Endothelial cell of umbilical vein (primary cell): ENCODE results near the gene SHMT1.

ENCODE experiments used
- JUN ChIP-seq: IDR thresholded peaks from 2 replicates; pipeline ENCODE4 v1.6.1; 2011; ENCODE audit warnings: borderline replicate concordance, low read depth; ENCODE audit not compliant: insufficient read length, insufficient read depth
- POLR2A ChIP-seq: IDR thresholded peaks from 2 replicates; pipeline ENCODE4 v1.6.1; 2012; ENCODE audit warnings: low read depth, mild to moderate bottlenecking, control low read depth, low read length
- POLR2AphosphoS5 ChIP-seq: IDR thresholded peaks from 2 replicates; pipeline ENCODE4 v1.6.1; 2012; ENCODE audit warnings: low read depth, mild to moderate bottlenecking, control low read depth, low read length, moderate library complexity; ENCODE audit not compliant: insufficient read depth
- TF ChIP-seq, protein P1 (sequence below): IDR thresholded peaks from 2 replicates; pipeline ENCODE4 v1.6.1; 2011; ENCODE audit not compliant: insufficient read depth, insufficient read length
- TF ChIP-seq, protein P2 (sequence below), 2 donors: IDR thresholded peaks; 1 replicate in 1 of 2; 2 replicates in 1 of 2; pipeline ENCODE4 v1.5.1; 2011; ENCODE audit warnings: low read length in 2 of 2, mild to moderate bottlenecking in 2 of 2, moderate library complexity in 2 of 2, control low read depth in 1 of 2, inconsistent platforms in 1 of 2, low read depth in 1 of 2; ENCODE audit not compliant: insufficient read depth in 1 of 2; ENCODE audit errors: extremely low read depth in 1 of 2

DNA sequence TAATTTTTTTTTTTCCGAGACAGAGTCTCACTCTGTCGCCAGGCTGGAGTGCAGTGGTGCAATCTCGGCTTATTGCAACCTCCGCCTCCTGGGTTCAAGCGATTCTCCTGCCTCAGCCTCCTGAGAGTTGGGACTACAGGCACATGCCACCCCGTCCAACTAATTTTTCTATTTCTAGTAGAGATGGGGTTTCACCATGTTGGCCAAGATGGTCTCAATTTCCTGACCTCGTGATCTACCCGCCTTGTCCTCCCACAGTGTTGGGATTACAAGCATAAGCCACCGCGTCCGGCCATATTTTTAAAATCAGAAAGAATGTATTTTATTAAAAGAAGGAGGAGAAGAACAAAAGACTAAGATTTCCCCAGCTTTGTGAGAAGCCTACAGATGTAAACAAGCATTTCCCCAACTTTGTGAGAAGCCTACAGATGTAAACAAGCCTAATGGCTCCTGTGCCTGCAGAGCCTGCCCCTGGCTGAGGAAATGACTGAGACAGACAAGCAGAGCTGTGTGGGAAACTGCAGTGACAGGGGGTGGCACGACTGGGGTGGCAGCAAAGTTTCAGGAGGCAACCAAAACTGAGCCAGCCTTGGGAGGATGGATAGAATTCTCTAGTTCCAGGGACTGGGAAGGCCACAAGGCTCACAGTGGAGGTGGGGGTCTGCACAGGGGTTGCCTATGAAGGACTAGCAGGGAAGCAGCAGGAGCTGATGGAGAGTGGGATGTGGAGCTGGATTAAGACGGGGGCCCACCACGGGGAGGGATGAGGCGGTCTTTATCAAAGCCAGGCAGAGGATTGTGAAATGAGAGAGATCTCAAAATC lies 71.4 kb downstream of the SHMT1 start:
- TF ChIP-seq, protein P1, sequence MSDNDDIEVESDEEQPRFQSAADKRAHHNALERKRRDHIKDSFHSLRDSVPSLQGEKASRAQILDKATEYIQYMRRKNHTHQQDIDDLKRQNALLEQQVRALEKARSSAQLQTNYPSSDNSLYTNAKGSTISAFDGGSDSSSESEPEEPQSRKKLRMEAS, result no peak
- TF ChIP-seq POLR2A (no peak), POLR2AphosphoS5 (no peak), JUN (no peak)
- TF ChIP-seq, protein P2, sequence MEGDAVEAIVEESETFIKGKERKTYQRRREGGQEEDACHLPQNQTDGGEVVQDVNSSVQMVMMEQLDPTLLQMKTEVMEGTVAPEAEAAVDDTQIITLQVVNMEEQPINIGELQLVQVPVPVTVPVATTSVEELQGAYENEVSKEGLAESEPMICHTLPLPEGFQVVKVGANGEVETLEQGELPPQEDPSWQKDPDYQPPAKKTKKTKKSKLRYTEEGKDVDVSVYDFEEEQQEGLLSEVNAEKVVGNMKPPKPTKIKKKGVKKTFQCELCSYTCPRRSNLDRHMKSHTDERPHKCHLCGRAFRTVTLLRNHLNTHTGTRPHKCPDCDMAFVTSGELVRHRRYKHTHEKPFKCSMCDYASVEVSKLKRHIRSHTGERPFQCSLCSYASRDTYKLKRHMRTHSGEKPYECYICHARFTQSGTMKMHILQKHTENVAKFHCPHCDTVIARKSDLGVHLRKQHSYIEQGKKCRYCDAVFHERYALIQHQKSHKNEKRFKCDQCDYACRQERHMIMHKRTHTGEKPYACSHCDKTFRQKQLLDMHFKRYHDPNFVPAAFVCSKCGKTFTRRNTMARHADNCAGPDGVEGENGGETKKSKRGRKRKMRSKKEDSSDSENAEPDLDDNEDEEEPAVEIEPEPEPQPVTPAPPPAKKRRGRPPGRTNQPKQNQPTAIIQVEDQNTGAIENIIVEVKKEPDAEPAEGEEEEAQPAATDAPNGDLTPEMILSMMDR (IDR thresholded peaks at IDR 0.05; ENCODE audit: extremely low read depth in 1 of 2, insufficient read depth in 1 of 2, low read depth in 1 of 2, low read length in 2 of 2), result no peak
